ENCODE measurements around the gene GUCY2C.

- TF ChIP-seq CTCF (conservative IDR thresholded peaks at IDR 0.05; ENCODE audit: low read depth, low read length) = no peak
- TF ChIP-seq EZH2 (IDR thresholded peaks at IDR 0.05; ENCODE audit: low read length, unreplicated experiment) = no peak
Observed at GRCh38 chr12:14695715-14696141, 671 bp downstream of the GUCY2C start.
